Liver (tissue), 9 donors: ENCODE data around the gene CHRNB1. TPM values are rescaled to one million over a fixed set of nuclear protein-coding genes. Genes with fewer than 3 reads are reported as not detected.

ENCODE experiments used
- DNase-seq: peaks from one replicate; pipeline ENCODE4 v3.0.0-alpha.2; 2017; ENCODE audit warnings: low spot score
- H3K27ac ChIP-seq, 2 donors: one replicate each; pipeline ENCODE4 v1.7.0; 2013; ENCODE audit warnings: inconsistent platforms in 2 of 2, low read length in 2 of 2, control low read depth in 1 of 2, low read depth in 1 of 2, mild to moderate bottlenecking in 1 of 2
- H3K27me3 ChIP-seq, 4 donors: one replicate each; pipeline versions ENCODE4 v1.6.1 to v1.7.0; 2013; ENCODE audit warnings: low read length in 3 of 4, inconsistent platforms in 1 of 4, mild to moderate bottlenecking in 1 of 4, moderate library complexity in 1 of 4; ENCODE audit not compliant: control insufficient read depth in 4 of 4, insufficient read depth in 4 of 4
- H3K36me3 ChIP-seq, 4 donors: one replicate each; pipeline versions ENCODE4 v1.6.1 to v1.7.0; 2013; ENCODE audit warnings: low read length in 3 of 4, mild to moderate bottlenecking in 3 of 4, low read depth in 1 of 4, moderate library complexity in 1 of 4; ENCODE audit not compliant: control insufficient read depth in 4 of 4, insufficient read depth in 3 of 4
- H3K4me1 ChIP-seq, 4 donors: one replicate each; pipeline versions ENCODE4 v1.6.1 to v1.7.0; 2013; ENCODE audit warnings: low read length in 3 of 4, mild to moderate bottlenecking in 3 of 4, moderate library complexity in 1 of 4; ENCODE audit not compliant: control insufficient read depth in 4 of 4, insufficient read depth in 4 of 4
- H3K4me3 ChIP-seq, 3 donors: one replicate each; pipeline versions ENCODE4 v1.6.1 to v1.7.0; 2013; ENCODE audit warnings: low read length in 3 of 3, control low read depth in 1 of 3, low read depth in 1 of 3, mild to moderate bottlenecking in 1 of 3
- H3K9ac ChIP-seq, 2 donors: one replicate each; pipeline ENCODE4 v1.7.0; 2013; ENCODE audit warnings: low read length in 2 of 2, mild to moderate bottlenecking in 2 of 2, moderate library complexity in 2 of 2, control low read depth in 1 of 2, low read depth in 1 of 2
- H3K9me3 ChIP-seq, 4 donors: one replicate each; pipeline versions ENCODE4 v1.6.1 to v1.7.0; 2013; ENCODE audit warnings: low read length in 3 of 4; ENCODE audit not compliant: control insufficient read depth in 4 of 4
- ATF3 ChIP-seq: IDR thresholded peaks from 2 replicates; pipeline ENCODE4 v1.6.1; 2016; ENCODE audit warnings: antibody characterized with exemption
- CTCF ChIP-seq: fragments of 150-350 bp; IDR thresholded peaks from 2 replicates; pipeline ENCODE4 v1.5.1; 2017; ENCODE audit warnings: improper control_type of control experiment, low read depth, low read length; ENCODE audit not compliant: missing input control
- EGR1 ChIP-seq, 2 donors: IDR thresholded peaks; 2 replicates each; pipeline ENCODE4 v1.6.1; 2016 to 2018; ENCODE audit warnings: antibody characterized with exemption in 2 of 2, low read depth in 2 of 2
- FOXA1 ChIP-seq: IDR thresholded peaks from 2 replicates; pipeline ENCODE4 v1.6.1; 2016; ENCODE audit warnings: antibody characterized with exemption
- FOXA2 ChIP-seq: IDR thresholded peaks from 2 replicates; pipeline ENCODE4 v1.6.1; 2016; ENCODE audit warnings: antibody characterized with exemption
- HNF4A ChIP-seq, 2 donors: conservative IDR thresholded peaks; 2 replicates each; pipeline ENCODE4 v1.6.1; 2016; ENCODE audit warnings: antibody characterized with exemption in 2 of 2, mild to moderate bottlenecking in 2 of 2
- HNF4G ChIP-seq: IDR thresholded peaks from 2 replicates; pipeline ENCODE4 v1.6.1; 2016; ENCODE audit warnings: antibody characterized with exemption
- JUND ChIP-seq, 2 donors: IDR thresholded peaks; 2 replicates each; pipeline ENCODE4 v1.6.1; 2016; ENCODE audit warnings: antibody characterized with exemption in 2 of 2
- MAX ChIP-seq: IDR thresholded peaks from 2 replicates; pipeline ENCODE4 v1.6.1; 2016; ENCODE audit warnings: antibody characterized with exemption
- RAD21 ChIP-seq, 2 donors: IDR thresholded peaks; 2 replicates each; pipeline ENCODE4 v1.6.1; 2016; ENCODE audit warnings: antibody characterized with exemption in 2 of 2, mild to moderate bottlenecking in 2 of 2
- REST ChIP-seq: IDR thresholded peaks from 2 replicates; pipeline ENCODE4 v1.6.1; 2016; ENCODE audit warnings: antibody characterized with exemption, mild to moderate bottlenecking
- RXRA ChIP-seq, 2 donors: IDR thresholded peaks; 2 replicates each; pipeline ENCODE4 v1.6.1; 2017 to 2018; ENCODE audit warnings: antibody characterized with exemption in 2 of 2, mild to moderate bottlenecking in 1 of 2
- SP1 ChIP-seq: IDR thresholded peaks from 2 replicates; pipeline ENCODE4 v1.6.1; 2018; ENCODE audit warnings: antibody characterized with exemption, mild to moderate bottlenecking
- TAF1 ChIP-seq: conservative IDR thresholded peaks from 2 replicates; pipeline ENCODE4 v1.6.1; 2016; ENCODE audit warnings: antibody characterized with exemption, mild to moderate bottlenecking
- YY1 ChIP-seq: IDR thresholded peaks from 2 replicates; pipeline ENCODE4 v1.6.1; 2016; ENCODE audit warnings: antibody characterized with exemption, mild to moderate bottlenecking
- ZBTB33 ChIP-seq: IDR thresholded peaks from 2 replicates; pipeline ENCODE4 v1.6.1; 2016; ENCODE audit warnings: antibody characterized with exemption
- WGBS: extraction: QIAGEN DNeasy Blood & Tissue Kit; methylation state at CpG from one replicate; pipeline ENCODE4 v1.1.7; 2013; 5-methylcytosine and 5-hydroxymethylcytosine counted together
- polyA plus RNA-seq, 2 donors: library from polyadenylated mRNA; stranded (reverse) in 1 of 2; unstranded in 1 of 2; fragments of 200-250 nt in 1 of 2; fragments of >200 nt in 1 of 2; fragmentation: Nextera tagmentation in 1 of 2; extraction: Ambion mirVana in 1 of 2; gene quantifications; one replicate each; pipeline versions ENCODE4 v1.2.1 to v1.2.3, GENCODE V29; 2013 to 2015
- total RNA-seq, 2 donors: library from RNA; depleted of rRNA; stranded (reverse); fragments of >200 nt; gene quantifications; one replicate each; pipeline ENCODE4 v1.2.3, GENCODE V29; 2014
- donor health status: healthy.
- donor health status: healthy.
- donor health status: healthy.
- donor health status: healthy.
- donor health status: healthy.

The CHRNB1 gene
- total and polyA plus RNA-seq, 4 donors, result 4.2 to 11.5 (median 7.2) TPM

- no peak for DNase-seq
- H3K4me3 ChIP-seq, result no peak overlapping the region
- peaks cover 31 to 65% (median 55%) of the 10 kb centered on the region in 4 donors for H3K36me3 ChIP-seq
- H3K9ac ChIP-seq, result no peak overlapping the region
- TF ChIP-seq SP1 (no peak), ATF3 (no peak), FOXA1 (no peak), CTCF (no peak), REST (no peak), TAF1 (no peak), RAD21 (IDR thresholded peaks at IDR 0.05) (no peak)
- H3K9me3 ChIP-seq, result no peaks in the 10 kb centered on the region
- peaks cover 0 to 2% (median 0%) of the 10 kb centered on the region in 4 donors for H3K4me1 ChIP-seq
- 96% methylated on average over 14 of the region's 14 CpGs for WGBS
- H3K27ac ChIP-seq, result no peak overlapping the region
- H3K27me3 ChIP-seq, result no peaks in the 10 kb centered on the region
Observed at GRCh38 chr17:7497636-7498035, 52.8 kb downstream of the CHRNB1 start.

- Histone ChIP-seq H3K4me3 (no peak overlapping the region), H3K36me3 (peaks cover 36 to 81% (median 70%) of the 10 kb centered on the region in 4 donors), H3K27me3 (no peaks in the 10 kb centered on the region), H3K4me1 (no peaks in the 10 kb centered on the region), H3K27ac (no peak overlapping the region), H3K9me3 (no peaks in the 10 kb centered on the region), H3K9ac (no peak overlapping the region)
- no peak for DNase-seq
- WGBS, result 89% methylated on average over 11 of the region's 11 CpGs
- no peak for TF ChIP-seq HNF4G
- TF ChIP-seq HNF4A (conservative IDR thresholded peaks at IDR 0.05), result no peak
- no peak for TF ChIP-seq SP1
- TF ChIP-seq FOXA2, result no peak
- no peak for TF ChIP-seq JUND (IDR thresholded peaks at IDR 0.05)
Observed at GRCh38 chr17:7499161-7499560, 54.3 kb downstream of the CHRNB1 start.

- Histone ChIP-seq H3K4me3 (no peak overlapping the region), H3K9me3 (no peaks in the 10 kb centered on the region), H3K4me1 (no peaks in the 10 kb centered on the region), H3K36me3 (peaks cover 40 to 90% (median 79%) of the 10 kb centered on the region in 4 donors), H3K9ac (no peak overlapping the region), H3K27ac (no peak overlapping the region), H3K27me3 (no peaks in the 10 kb centered on the region)
- no peak for DNase-seq
- WGBS, result 91% methylated on average over 14 of the region's 14 CpGs
- TF ChIP-seq CTCF (no peak), RXRA (IDR thresholded peaks at IDR 0.05) (no peak), HNF4G (no peak), ZBTB33 (no peak), MAX (no peak), EGR1 (IDR thresholded peaks at IDR 0.05; ENCODE audit: low read depth in 2 of 2) (no peak), HNF4A (conservative IDR thresholded peaks at IDR 0.05) (no peak), YY1 (no peak)
Observed at GRCh38 chr17:7501729-7502128, 56.9 kb downstream of the CHRNB1 start.
